Kidney epithelial cell (primary cell): ENCODE data around the gene ZFAND6. TPM values are rescaled to one million over a fixed set of nuclear protein-coding genes. Genes with fewer than 3 reads are reported as not detected.

Source experiments
- DNase-seq: peaks from one replicate; pipeline ENCODE4 v3.0.0-alpha.2; 2010; ENCODE audit warnings: low read depth
- H3K27me3 ChIP-seq: 2 replicates; pipeline ENCODE4 v1.6.0; 2011; ENCODE audit warnings: low read length; ENCODE audit not compliant: control insufficient read depth, insufficient read depth
- H3K36me3 ChIP-seq: 2 replicates; pipeline ENCODE4 v1.5.1; 2011; ENCODE audit warnings: low read length; ENCODE audit not compliant: control insufficient read depth, insufficient read depth
- H3K4me3 ChIP-seq: 2 replicates; pipeline ENCODE4 v1.5.1; 2011; ENCODE audit warnings: low read depth, mild to moderate bottlenecking, control low read depth, low read length
- CTCF ChIP-seq: IDR thresholded peaks from 2 replicates; pipeline ENCODE4 v1.5.1; 2011; ENCODE audit warnings: mild to moderate bottlenecking, moderate library complexity, low read length, control low read depth, inconsistent platforms; ENCODE audit not compliant: insufficient read depth, poor library complexity, severe bottlenecking
- total RNA-seq: library from RNA; depleted of rRNA; stranded (reverse); fragments of >200 nt; gene quantifications from 2 replicates; pipeline ENCODE4 v1.2.3, GENCODE V29; 2015

ZFAND6 gene
- total RNA-seq, 1 donor from 2014 or later = 114 TPM

DNA sequence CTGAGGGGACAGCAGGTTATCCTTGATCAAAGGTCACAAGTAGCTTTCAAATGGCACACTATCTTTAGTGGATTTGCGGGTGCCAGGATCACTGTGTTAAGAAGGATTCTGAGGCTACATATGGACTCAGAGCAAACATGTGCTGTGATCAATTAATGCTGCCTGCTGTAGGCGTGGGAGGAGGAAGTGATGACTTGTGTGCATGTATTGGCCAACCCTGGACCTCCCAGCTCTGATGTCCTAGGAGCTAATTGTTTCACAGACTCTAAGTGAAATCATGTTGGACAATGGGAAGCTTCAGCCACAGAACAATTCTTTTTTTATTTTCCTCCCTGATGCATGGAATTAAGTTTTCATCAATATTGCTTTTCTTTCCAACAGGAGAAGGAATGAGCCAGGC, 117.7 kb downstream of the ZFAND6 start:
- Histone ChIP-seq H3K4me3 (no peak overlapping the region), H3K27me3 (no peaks in the 10 kb centered on the region), H3K36me3 (no peaks in the 10 kb centered on the region)
- DNase-seq = no peak
- no peak for TF ChIP-seq CTCF

GRCh38 chr15:80179025-80179759, 119.7 kb downstream of the ZFAND6 start:
- TF ChIP-seq CTCF = no peak
- Histone ChIP-seq H3K27me3 (no peaks in the 10 kb centered on the region), H3K4me3 (no peak overlapping the region), H3K36me3 (no peaks in the 10 kb centered on the region)
- peak; percentile 88 for DNase-seq

- no peak for DNase-seq
- Histone ChIP-seq H3K4me3 (no peak overlapping the region), H3K27me3 (no peaks in the 10 kb centered on the region), H3K36me3 (no peaks in the 10 kb centered on the region)
- TF ChIP-seq CTCF = no peak
Measured at GRCh38 chr15:80179935-80180334, 120.5 kb downstream of the ZFAND6 start.

DNA sequence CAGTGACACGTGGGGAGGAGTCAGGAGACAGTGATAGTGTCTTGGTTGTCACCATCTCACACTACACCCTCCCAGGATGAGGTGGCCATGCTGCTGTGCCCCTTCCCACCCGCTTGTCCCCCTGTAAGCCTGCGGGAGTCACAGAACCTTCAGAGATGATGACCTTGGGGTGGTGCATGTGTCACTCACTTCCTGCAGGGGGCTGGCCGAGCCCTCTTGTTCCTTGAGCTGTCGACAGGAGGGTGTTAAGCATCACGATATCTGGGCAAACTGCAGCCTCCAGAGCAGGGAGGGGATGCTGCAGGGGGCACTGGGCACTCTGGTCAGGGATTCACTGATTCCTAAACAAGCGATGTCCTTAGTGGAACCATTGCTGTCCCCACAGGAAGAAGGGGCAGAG, 121.0 kb downstream of the ZFAND6 start:
- no peak for DNase-seq
- TF ChIP-seq CTCF = no peak
- Histone ChIP-seq H3K36me3 (no peaks in the 10 kb centered on the region), H3K4me3 (no peak overlapping the region), H3K27me3 (no peaks in the 10 kb centered on the region)

DNA sequence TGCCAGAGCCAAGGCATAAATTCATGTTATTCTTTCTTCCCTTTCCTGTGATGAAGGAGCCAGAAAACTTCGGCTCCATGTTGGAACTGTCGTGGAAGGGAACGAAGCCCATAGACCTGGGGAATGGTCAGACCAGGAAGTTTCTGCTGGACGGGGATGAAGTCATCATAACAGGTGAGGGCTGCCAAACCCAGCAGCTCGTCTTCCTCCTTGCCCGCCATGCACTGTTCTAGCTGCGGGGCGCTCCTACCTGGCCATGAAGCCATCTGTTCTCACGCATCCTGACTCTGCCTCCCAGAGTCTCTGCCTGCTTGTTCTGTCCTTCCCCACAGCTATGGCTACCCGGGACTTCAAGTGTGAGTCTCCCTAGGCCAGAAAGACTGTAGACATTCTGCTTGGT, 121.5 kb downstream of the ZFAND6 start:
- no peaks in the 10 kb centered on the region for H3K27me3 ChIP-seq
- no peak overlapping the region for H3K4me3 ChIP-seq
- no peak for DNase-seq
- H3K36me3 ChIP-seq = no peaks in the 10 kb centered on the region
- TF ChIP-seq CTCF = no peak
